OCI-LY1 (cell line): ENCODE data around the gene LAMA3.
A peak's percentile ranks its signal among the peaks of the same experiment; 100 is the strongest.

Experiments
- H2AFZ ChIP-seq: fragments of 200-600 bp; sonication (generic), shearing (Covaris generic); 2 replicates; pipeline ENCODE4 v1.6.0; 2014; ENCODE audit warnings: antibody characterized with exemption, mild to moderate bottlenecking, low read length
- H3F3A ChIP-seq: fragments of 200-600 bp; sonication (generic), shearing (Covaris generic); 2 replicates; pipeline ENCODE4 v1.6.0; 2014; ENCODE audit warnings: mild to moderate bottlenecking, antibody characterized with exemption, low read length, moderate library complexity; ENCODE audit not compliant: insufficient read depth
- H3K27ac ChIP-seq: fragments of 200-600 bp; sonication (generic); 2 replicates; pipeline ENCODE4 v1.5.1; 2014; ENCODE audit warnings: low read length, mixed run types, mild to moderate bottlenecking, low read depth; ENCODE audit not compliant: poor library complexity, severe bottlenecking
- H3K27me3 ChIP-seq: fragments of 200-600 bp; sonication (generic); 2 replicates; pipeline ENCODE4 v1.6.0; 2014; ENCODE audit warnings: antibody characterized with exemption, mild to moderate bottlenecking, low read length, moderate library complexity; ENCODE audit not compliant: insufficient read depth
- H3K36me3 ChIP-seq: fragments of 200-600 bp; sonication (generic); 2 replicates; pipeline ENCODE4 v1.6.1; 2014; ENCODE audit warnings: mild to moderate bottlenecking, antibody characterized with exemption, low read length, moderate library complexity, mixed read lengths; ENCODE audit not compliant: insufficient read depth
- H3K4me1 ChIP-seq: fragments of 200-600 bp; sonication (generic); 2 replicates; pipeline ENCODE4 v1.5.1; 2014; ENCODE audit warnings: mild to moderate bottlenecking, low read length, moderate library complexity; ENCODE audit not compliant: insufficient read depth, severe bottlenecking
- H3K4me2 ChIP-seq: fragments of 200-600 bp; sonication (generic), shearing (Covaris generic); 2 replicates; pipeline ENCODE4 v1.6.1; 2014; ENCODE audit warnings: low read length
- H3K4me3 ChIP-seq: fragments of 200-600 bp; sonication (generic); 2 replicates; pipeline ENCODE4 v1.5.1; 2014; ENCODE audit warnings: low read length, low read depth, mild to moderate bottlenecking, mixed read lengths; ENCODE audit not compliant: poor library complexity, severe bottlenecking
- H3K79me2 ChIP-seq: fragments of 200-600 bp; shearing (Covaris generic); 2 replicates; pipeline ENCODE4 v1.6.1; 2016; ENCODE audit warnings: mixed run types, low read length, mixed read lengths; ENCODE audit not compliant: insufficient read depth
- H3K9ac ChIP-seq: fragments of 200-600 bp; sonication (generic), shearing (Covaris generic); 2 replicates; pipeline ENCODE4 v1.6.1; 2014; ENCODE audit warnings: mild to moderate bottlenecking, low read length, mixed read lengths
- H3K9me2 ChIP-seq: fragments of 200-600 bp; sonication (generic), shearing (Covaris generic); 2 replicates; pipeline ENCODE4 v1.6.1; 2014; ENCODE audit warnings: low read depth, mild to moderate bottlenecking, low read length, mixed read lengths
- H3K9me3 ChIP-seq: fragments of 200-600 bp; shearing (Covaris generic); 2 replicates; pipeline ENCODE4 v1.6.1; 2014; ENCODE audit warnings: low read length, mixed read lengths
- H4K20me1 ChIP-seq: fragments of 200-600 bp; sonication (generic), shearing (Covaris generic); 2 replicates; pipeline ENCODE4 v1.6.0; 2016; ENCODE audit warnings: mild to moderate bottlenecking, low read length; ENCODE audit not compliant: insufficient read depth
- EZH2 ChIP-seq: fragments of 200-600 bp; sonication (generic), shearing (Covaris generic); IDR thresholded peaks from 2 replicates; pipeline ENCODE4 v1.8.0; 2017; ENCODE audit warnings: borderline replicate concordance, mixed run types, mild to moderate bottlenecking, antibody characterized with exemption, low read length, moderate library complexity, mixed read lengths
- TF ChIP-seq, protein P1 (sequence below): fragments of 200-600 bp; sonication (generic), shearing (Covaris generic); IDR thresholded peaks from 2 replicates; pipeline ENCODE4 v1.5.1; 2017; ENCODE audit warnings: mild to moderate bottlenecking, antibody characterized with exemption, low read length, moderate library complexity, mixed read lengths

The LAMA3 gene

DNA sequence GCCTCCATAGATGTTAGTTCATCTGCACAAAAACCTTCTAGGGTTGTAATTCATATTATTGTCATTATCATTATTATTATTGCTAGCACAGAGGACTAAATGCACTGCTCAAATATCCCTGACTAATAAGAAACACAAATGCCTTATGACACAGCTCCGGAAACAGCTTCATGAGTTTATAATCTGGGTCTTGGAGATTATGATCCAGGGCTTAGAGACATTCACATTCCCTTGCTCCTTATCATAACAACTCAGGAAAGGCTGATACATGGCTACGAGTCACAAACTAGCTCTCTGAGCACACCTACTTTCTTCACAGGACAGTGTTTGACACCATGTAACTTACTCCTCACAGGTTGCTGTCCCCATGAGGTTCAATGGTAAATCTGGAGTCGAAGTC, 223.1 kb downstream of the LAMA3 start:
- no peaks in the 10 kb centered on the region for H3K79me2 ChIP-seq
- H3K9me2 ChIP-seq = no peaks in the 10 kb centered on the region
- H3K4me3 ChIP-seq = no peak overlapping the region
- TF ChIP-seq, protein P1, sequence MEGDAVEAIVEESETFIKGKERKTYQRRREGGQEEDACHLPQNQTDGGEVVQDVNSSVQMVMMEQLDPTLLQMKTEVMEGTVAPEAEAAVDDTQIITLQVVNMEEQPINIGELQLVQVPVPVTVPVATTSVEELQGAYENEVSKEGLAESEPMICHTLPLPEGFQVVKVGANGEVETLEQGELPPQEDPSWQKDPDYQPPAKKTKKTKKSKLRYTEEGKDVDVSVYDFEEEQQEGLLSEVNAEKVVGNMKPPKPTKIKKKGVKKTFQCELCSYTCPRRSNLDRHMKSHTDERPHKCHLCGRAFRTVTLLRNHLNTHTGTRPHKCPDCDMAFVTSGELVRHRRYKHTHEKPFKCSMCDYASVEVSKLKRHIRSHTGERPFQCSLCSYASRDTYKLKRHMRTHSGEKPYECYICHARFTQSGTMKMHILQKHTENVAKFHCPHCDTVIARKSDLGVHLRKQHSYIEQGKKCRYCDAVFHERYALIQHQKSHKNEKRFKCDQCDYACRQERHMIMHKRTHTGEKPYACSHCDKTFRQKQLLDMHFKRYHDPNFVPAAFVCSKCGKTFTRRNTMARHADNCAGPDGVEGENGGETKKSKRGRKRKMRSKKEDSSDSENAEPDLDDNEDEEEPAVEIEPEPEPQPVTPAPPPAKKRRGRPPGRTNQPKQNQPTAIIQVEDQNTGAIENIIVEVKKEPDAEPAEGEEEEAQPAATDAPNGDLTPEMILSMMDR = no peak
- TF ChIP-seq EZH2 = no peak
- no peaks in the 10 kb centered on the region for H3K27me3 ChIP-seq
- no peaks in the 10 kb centered on the region for H3K9me3 ChIP-seq
- no peak overlapping the region for H3K9ac ChIP-seq
- no peaks in the 10 kb centered on the region for H4K20me1 ChIP-seq
- no peak overlapping the region for H2AFZ ChIP-seq
- H3K36me3 ChIP-seq = no peaks in the 10 kb centered on the region
- H3F3A ChIP-seq = no peaks in the 10 kb centered on the region
- H3K4me2 ChIP-seq = no peak overlapping the region
- H3K27ac ChIP-seq = no peak overlapping the region
- H3K4me1 ChIP-seq = no peaks in the 10 kb centered on the region

DNA sequence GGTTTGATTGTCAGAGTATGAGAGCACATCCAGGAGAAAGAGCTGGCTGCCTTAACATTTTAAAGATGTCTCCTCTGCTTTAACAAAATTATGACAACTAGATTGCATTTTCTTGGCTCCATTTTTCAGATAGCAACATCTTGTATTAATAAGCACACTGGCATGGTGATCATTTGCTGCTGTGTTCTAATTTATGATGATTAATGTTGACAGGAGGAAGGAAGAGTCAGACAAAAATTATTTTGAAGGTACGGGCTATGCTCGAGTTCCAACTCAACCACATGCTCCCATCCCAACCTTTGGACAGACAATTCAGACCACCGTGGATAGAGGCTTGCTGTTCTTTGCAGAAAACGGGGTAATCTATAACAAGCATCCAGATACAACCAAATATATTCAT, 227.1 kb downstream of the LAMA3 start:
- Histone ChIP-seq H3K4me3 (no peak overlapping the region), H3K9ac (no peak overlapping the region), H3K9me3 (no peaks in the 10 kb centered on the region), H3F3A (no peaks in the 10 kb centered on the region), H2AFZ (no peak overlapping the region), H3K4me2 (no peak overlapping the region), H3K27me3 (no peaks in the 10 kb centered on the region), H3K4me1 (no peaks in the 10 kb centered on the region), H3K79me2 (no peaks in the 10 kb centered on the region), H3K36me3 (no peaks in the 10 kb centered on the region), H3K27ac (no peak overlapping the region), H3K9me2 (no peaks in the 10 kb centered on the region), H4K20me1 (no peaks in the 10 kb centered on the region)
- TF ChIP-seq, protein P1 = no peak
- TF ChIP-seq EZH2 = no peak

DNA sequence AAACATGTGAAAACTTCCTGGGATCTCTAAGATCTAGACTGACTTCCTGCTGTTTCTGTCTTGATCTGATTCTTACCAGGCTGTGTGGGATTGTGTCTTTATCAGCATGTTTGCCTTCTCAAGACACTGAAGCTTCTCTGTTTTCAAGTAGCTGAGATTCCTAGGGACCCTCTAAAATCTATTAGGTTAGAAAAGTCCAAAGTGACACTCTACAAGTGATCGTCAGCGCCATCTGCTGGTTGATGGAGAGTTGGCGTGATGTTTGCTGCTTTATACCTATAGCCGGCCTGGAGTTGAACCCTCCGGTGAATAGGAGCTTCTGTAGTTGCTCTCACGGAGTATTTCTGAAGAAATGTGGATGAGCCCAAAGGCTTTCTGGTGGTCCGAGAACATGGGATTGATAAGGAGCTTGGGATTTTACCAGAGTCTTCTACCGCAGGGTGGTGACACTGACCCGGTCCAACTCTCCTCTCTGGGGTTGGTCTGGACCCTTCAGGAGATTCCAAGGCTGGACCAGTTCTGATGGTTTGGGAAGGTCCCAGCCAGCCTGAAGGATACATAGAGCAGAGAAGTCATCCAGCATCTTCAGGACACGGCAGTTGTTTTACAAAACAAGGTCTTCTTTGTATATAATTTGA, 229.3 kb downstream of the LAMA3 start:
- no peaks in the 10 kb centered on the region for H4K20me1 ChIP-seq
- H3F3A ChIP-seq = no peaks in the 10 kb centered on the region
- TF ChIP-seq EZH2 = no peak
- TF ChIP-seq, protein P1 = peak; percentile 90
- H3K36me3 ChIP-seq = no peaks in the 10 kb centered on the region
- no peaks in the 10 kb centered on the region for H3K27me3 ChIP-seq
- H2AFZ ChIP-seq = no peak overlapping the region
- H3K9me3 ChIP-seq = no peaks in the 10 kb centered on the region
- no peaks in the 10 kb centered on the region for H3K4me1 ChIP-seq
- H3K4me2 ChIP-seq = no peak overlapping the region
- H3K9me2 ChIP-seq = no peaks in the 10 kb centered on the region
- H3K4me3 ChIP-seq = no peak overlapping the region
- H3K9ac ChIP-seq = no peak overlapping the region
- H3K27ac ChIP-seq = no peak overlapping the region
- no peaks in the 10 kb centered on the region for H3K79me2 ChIP-seq
